Neural crest cell (in vitro differentiated cells): Measurements from ENCODE around the gene KCTD6. TPM values are rescaled to one million over a fixed set of nuclear protein-coding genes. Genes with fewer than 3 reads are reported as not detected.

Experiments
- DNase-seq: peaks from one replicate; pipeline ENCODE4 v3.0.0; 2021; ENCODE audit warnings: low read depth, mixed read lengths, low spot score
- H3K27ac Mint-ChIP-seq: one replicate; pipeline ENCODE4 v1.8.0; 2021; ENCODE audit warnings: mild to moderate bottlenecking, mixed read lengths; ENCODE audit not compliant: unreplicated experiment
- H3K27me3 Mint-ChIP-seq: 2 replicates; pipeline ENCODE4 v1.8.0; 2021; ENCODE audit warnings: low read depth, mild to moderate bottlenecking, mixed read lengths
- H3K36me3 Mint-ChIP-seq: 2 replicates; pipeline ENCODE4 v1.8.0; 2021; ENCODE audit warnings: low read depth, mild to moderate bottlenecking, mixed read lengths
- H3K4me1 Mint-ChIP-seq: 2 replicates; pipeline ENCODE4 v1.8.0; 2021; ENCODE audit warnings: mixed read lengths
- H3K4me3 Mint-ChIP-seq: one replicate; pipeline ENCODE4 v1.8.0; 2021; ENCODE audit warnings: mild to moderate bottlenecking, mixed read lengths
- H3K9me3 Mint-ChIP-seq: 2 replicates; pipeline ENCODE4 v1.8.0; 2021; ENCODE audit warnings: mixed read lengths
- total RNA-seq: library from RNA; stranded (reverse); gene quantifications from 2 replicates; pipeline ENCODE4 v1.2.1, GENCODE V29; 2021
- TF ChIP-seq, protein P1 (sequence below): fragments of 200-600 bp; sonication (generic); conservative IDR thresholded peaks from 2 replicates; pipeline ENCODE4 v1.5.0; 2021; ENCODE audit warnings: antibody characterized with exemption, mild to moderate bottlenecking

The KCTD6 gene
- total RNA-seq, 1 donor from 2014 or later: 13.5 TPM

DNA sequence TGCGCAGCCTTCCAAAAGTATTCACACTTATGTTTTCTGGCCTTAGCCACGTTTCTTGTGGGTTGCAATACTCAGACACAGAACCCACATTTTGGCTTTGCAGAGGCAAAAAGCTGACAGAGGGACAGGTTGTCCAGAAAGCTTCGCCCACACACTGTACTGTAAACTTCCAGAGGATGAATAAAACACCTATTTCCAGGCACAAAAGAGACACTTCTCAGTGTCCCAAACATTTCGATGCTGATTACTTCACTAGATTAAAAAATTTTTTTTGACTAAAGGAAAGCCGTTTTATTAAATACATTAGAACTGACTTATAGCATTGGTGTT, 28.0 kb upstream of the KCTD6 start:
- TF ChIP-seq, protein P1, sequence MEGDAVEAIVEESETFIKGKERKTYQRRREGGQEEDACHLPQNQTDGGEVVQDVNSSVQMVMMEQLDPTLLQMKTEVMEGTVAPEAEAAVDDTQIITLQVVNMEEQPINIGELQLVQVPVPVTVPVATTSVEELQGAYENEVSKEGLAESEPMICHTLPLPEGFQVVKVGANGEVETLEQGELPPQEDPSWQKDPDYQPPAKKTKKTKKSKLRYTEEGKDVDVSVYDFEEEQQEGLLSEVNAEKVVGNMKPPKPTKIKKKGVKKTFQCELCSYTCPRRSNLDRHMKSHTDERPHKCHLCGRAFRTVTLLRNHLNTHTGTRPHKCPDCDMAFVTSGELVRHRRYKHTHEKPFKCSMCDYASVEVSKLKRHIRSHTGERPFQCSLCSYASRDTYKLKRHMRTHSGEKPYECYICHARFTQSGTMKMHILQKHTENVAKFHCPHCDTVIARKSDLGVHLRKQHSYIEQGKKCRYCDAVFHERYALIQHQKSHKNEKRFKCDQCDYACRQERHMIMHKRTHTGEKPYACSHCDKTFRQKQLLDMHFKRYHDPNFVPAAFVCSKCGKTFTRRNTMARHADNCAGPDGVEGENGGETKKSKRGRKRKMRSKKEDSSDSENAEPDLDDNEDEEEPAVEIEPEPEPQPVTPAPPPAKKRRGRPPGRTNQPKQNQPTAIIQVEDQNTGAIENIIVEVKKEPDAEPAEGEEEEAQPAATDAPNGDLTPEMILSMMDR: no peak
- Mint-ChIP-seq H3K9me3 (no peaks in the 10 kb centered on the region), H3K4me3 (no peak overlapping the region), H3K27ac (no peak overlapping the region), H3K4me1 (peaks cover 6% of the 10 kb centered on the region), H3K27me3 (no peaks in the 10 kb centered on the region), H3K36me3 (no peaks in the 10 kb centered on the region)
- DNase-seq: no peak

DNA sequence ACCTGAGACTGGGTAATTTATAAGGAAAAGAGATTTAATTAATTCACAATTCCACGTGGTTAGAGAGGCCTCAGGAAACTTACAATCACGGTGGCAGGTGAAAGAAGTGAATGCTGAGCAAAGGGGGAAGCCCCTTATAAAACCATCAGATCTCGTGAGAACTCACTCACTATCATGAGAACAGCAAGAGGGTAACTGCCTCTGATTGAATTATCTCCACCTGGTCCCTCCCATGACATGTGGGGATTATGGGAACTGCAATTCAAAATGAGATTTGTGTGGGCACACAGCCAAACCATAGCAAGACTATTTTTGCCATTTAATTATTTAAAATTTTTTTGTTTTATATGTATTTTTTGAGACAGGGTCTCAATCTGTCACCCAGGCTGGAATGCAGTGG, 27.0 kb upstream of the KCTD6 start:
- no peaks in the 10 kb centered on the region for H3K36me3 Mint-ChIP-seq
- no peak for DNase-seq
- H3K27ac Mint-ChIP-seq: no peak overlapping the region
- H3K9me3 Mint-ChIP-seq: no peaks in the 10 kb centered on the region
- H3K27me3 Mint-ChIP-seq: no peaks in the 10 kb centered on the region
- TF ChIP-seq, protein P1: no peak
- no peak overlapping the region for H3K4me3 Mint-ChIP-seq
- H3K4me1 Mint-ChIP-seq: peaks cover 6% of the 10 kb centered on the region

DNA sequence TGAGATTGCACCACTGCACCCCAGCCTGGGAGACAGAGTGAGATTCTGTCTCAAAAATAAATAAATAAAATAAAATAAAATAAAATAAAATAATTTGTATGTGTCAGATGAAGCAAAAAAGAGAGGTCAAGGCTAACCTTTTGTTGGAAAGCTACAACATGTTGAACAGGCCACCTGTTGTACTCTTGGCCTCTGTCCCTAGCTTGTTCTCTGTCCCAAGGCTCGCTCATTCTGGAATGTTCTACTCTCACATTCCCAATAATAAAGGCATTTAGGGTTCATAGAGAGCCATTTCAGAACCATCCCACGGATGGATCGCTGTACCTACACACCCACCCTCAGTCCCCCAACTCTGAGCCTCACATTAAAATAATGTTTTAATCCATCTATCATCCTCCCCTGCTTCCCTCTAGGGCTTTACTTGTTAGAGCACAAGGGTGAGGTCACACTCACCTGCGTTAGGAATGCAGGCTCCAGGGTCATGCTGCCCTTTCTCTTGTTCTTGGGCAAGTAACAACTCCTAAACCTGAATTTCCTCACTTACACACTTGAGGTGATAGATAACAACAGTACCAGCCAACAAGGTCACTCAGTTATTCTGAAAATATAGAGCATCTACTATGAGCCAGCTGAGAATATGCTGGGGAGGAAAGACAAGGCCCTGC, 24.9 kb upstream of the KCTD6 start:
- H3K27me3 Mint-ChIP-seq: no peaks in the 10 kb centered on the region
- H3K9me3 Mint-ChIP-seq: no peaks in the 10 kb centered on the region
- TF ChIP-seq, protein P1: no peak
- no peak for DNase-seq
- H3K4me1 Mint-ChIP-seq: peaks cover 16% of the 10 kb centered on the region
- H3K4me3 Mint-ChIP-seq: no peak overlapping the region
- peak overlapping the region; percentile 20 for H3K27ac Mint-ChIP-seq
- no peaks in the 10 kb centered on the region for H3K36me3 Mint-ChIP-seq

DNA sequence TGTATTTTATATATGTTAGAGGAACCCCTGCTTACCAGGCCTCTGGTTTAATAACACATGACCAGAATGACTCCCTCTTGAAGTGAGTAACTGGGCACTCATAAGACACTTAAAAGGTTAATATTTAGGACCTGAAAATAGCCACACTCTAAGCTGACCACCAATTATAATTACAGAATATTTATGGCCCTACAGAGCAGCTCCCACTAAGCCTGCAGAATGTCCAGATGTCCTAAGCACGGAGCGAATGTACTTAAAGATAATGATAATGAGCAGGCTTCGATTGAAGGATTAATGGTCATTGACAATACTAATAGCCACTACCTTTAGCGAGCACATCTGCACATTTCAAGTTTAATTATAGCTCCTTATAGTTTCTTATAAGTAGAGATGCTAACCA, 22.8 kb upstream of the KCTD6 start:
- no peak overlapping the region for H3K4me3 Mint-ChIP-seq
- no peak overlapping the region for H3K27ac Mint-ChIP-seq
- peaks cover 12% of the 10 kb centered on the region for H3K4me1 Mint-ChIP-seq
- H3K9me3 Mint-ChIP-seq: no peaks in the 10 kb centered on the region
- TF ChIP-seq, protein P1: no peak
- no peaks in the 10 kb centered on the region for H3K36me3 Mint-ChIP-seq
- DNase-seq: no peak
- H3K27me3 Mint-ChIP-seq: no peaks in the 10 kb centered on the region

DNA sequence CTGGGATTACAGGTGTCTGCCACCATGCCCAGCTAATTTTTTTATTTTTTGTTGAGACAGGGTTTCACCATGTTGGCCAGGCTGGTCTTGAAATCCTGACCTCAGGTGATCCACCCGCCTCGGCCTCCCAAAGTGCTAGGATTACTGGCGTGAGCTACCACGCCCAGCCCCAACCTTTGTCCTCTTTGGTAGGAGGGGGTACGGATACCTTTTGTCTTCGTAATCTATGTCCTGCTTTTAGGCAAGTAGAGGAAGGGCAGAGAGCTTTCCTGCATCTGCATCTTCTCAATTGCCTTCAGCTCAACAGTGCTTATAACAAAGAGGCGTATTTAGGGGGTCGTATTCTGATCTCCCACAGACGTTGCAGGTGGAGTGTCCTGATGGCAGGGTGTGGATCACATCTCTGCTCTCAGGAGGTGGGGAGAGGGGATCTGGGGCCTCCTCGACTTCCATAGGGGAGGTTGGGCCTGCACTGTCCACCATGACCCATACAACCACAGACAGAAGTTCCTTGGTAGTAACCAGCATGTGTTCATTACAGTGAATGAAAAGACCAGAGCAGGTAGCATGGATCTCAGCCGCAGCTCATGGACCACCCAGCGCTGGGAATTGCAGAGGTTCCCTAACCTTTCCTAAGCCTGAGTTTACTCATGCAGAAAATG, 21.4 kb upstream of the KCTD6 start:
- no peak for DNase-seq
- no peaks in the 10 kb centered on the region for H3K36me3 Mint-ChIP-seq
- peaks cover 17% of the 10 kb centered on the region for H3K4me1 Mint-ChIP-seq
- no peaks in the 10 kb centered on the region for H3K27me3 Mint-ChIP-seq
- TF ChIP-seq, protein P1: no peak
- peak overlapping the region; percentile 71 for H3K27ac Mint-ChIP-seq
- H3K9me3 Mint-ChIP-seq: no peaks in the 10 kb centered on the region
- no peak overlapping the region for H3K4me3 Mint-ChIP-seq
